RPMI8226 (cell line): ENCODE measurements around the gene XPNPEP3.
"Not testable (repeated sequence)": the region's sequence is repeated elsewhere in the genome, so short reads cannot be mapped to it uniquely, and the experiment has no call there.

ENCODE experiments used
- DNase-seq: peaks from one replicate; pipeline ENCODE4 v3.0.0-alpha.2; 2015

XPNPEP3 gene

GRCh38 chr22:40856513-40857308 is at the start of gene XPNPEP3, which contains the start of gene ST13:
Gene XPNPEP3, plus strand, starts transcription at chr22:40857148. Its CDS starts 34 bp downstream, at chr22:40857182.
Gene ST13, minus strand, starts transcription at chr22:40856639. Its CDS starts 99 bp downstream, at chr22:40856540.
- DNase-seq, result peak; percentile 97

- no peak for DNase-seq
Observed at GRCh38 chr22:40808018-40808841, 48.7 kb upstream of the XPNPEP3 start.

DNA sequence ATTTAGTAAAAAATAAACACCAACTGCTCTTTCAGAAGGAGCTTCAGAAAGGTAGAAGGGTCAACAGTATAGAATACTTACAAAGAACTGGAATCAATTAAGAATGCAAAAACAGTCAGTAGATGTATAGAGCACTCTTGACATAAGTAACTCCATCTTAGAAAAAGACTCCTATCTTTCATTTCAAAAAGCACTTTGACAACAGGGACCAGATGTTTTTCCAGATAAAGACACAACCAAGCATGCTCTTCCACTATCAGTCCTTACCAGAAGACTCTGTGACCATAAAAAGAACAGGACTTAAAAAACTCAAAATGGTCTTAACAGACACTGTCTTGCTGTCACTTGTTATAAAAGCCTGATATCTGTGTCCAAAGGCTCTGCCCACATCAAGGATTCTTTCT is 43.0 kb upstream of the XPNPEP3 start:
- DNase-seq, result no peak

GRCh38 chr22:40817737-40818136 is 39.2 kb upstream of the XPNPEP3 start:
- DNase-seq, result peak; percentile 74

DNA sequence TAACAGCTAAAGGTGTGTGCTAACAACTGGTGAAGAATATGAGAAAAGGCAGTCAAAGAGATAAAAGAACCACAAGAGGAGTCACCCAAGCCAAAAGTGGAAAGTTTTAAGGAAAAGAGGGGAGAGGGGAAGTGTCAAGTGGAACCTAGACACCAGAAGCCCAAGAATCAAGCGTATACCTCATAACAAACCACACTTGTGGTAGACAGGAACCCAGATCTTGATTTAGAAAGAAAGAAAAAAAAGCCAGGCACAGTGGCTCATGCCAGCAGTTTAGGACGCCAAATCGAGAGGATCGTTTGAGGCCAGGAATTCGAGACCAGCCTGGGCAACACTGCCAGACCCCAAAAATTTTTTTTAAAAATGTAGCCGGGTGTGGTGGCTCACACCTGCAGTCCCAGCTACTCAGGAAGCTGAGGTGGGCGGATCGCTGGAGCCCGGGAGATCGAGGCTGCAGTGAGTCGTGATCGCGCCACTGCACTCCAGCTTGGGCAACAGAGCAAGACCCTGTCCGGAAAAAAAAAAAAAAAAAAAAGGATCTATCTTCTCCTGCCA is 38.7 kb upstream of the XPNPEP3 start:
- no peak for DNase-seq

- peak; percentile 93 for DNase-seq
Observed at GRCh38 chr22:40818747-40819598, 38.0 kb upstream of the XPNPEP3 start, which contains the start of gene SLC25A17. Gene SLC25A17, minus strand, starts transcription at chr22:40819346. Its CDS starts 98 bp downstream, at chr22:40819248.

DNA sequence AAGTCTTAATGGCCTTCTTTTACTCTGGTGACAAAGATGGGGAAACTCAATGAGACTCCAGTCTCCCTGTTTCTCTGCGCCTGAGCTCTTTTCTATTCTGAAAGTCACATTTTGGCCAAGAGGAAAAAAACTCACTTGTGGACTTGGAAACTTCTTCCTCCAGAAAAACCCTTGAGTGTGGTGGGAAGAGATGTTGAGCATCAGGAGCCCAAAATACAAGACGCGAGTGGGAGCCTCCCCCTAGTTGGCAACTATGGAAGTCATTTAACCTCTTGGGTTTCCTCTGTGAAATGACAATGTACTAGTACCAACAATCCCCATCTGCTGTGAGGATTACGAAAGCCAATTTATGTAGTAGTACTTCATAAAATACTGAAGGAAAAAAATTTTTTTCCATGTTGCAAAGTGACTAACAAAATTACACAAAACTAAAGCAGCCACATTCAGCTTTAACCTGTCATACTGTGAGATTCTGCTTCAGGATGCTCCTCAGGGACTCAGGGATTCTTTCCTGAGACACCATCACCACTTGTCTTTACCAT is 37.3 kb upstream of the XPNPEP3 start:
- DNase-seq, result peak; percentile 8

- DNase-seq, result no peak
Observed at GRCh38 chr22:40823426-40823825, 33.5 kb upstream of the XPNPEP3 start.

GRCh38 chr22:40826292-40826691 is 30.7 kb upstream of the XPNPEP3 start:
- DNase-seq, result not testable (repeated sequence)

- DNase-seq, result no peak
Observed at GRCh38 chr22:40826984-40827741, 29.8 kb upstream of the XPNPEP3 start.

DNA sequence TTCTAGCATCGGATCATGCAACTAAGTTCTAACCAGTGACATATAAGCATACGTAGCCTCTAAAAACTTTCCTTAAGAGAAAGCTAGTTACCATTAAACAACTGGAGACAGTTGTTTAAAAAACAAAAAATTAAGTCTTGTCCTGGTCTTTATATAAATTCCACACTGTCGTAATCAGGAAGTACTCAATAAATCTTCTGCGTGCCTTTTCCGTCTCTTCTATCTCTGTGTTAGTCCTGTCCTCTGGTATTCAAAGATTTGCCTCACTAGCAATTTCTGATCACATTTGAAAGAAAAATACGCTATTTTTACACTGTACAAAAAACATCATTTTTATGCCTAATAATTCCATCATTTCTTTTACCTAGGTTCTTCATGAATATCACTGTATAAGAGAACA is 27.8 kb upstream of the XPNPEP3 start:
- DNase-seq, result no peak

GRCh38 chr22:40834619-40835018 is 22.3 kb upstream of the XPNPEP3 start:
- DNase-seq, result no peak

DNA sequence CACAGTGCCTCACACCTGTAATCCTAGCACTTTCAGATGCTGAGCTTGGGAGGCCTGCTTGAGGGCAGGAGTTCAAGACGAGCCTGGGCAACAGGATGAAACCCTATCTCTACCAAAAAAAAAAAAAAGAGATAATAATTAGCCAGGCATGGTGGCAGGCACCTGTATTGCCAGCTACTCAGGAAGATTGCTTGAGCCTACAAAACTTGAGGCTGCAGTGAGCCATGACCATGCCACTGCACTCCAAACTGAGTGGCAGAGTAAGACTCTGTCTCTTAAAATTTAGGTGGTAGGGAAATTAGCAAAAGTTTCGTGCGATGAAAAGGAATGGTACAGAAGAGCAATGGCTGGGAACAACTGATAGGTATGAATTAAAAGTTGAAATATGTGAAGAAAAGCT is 18.5 kb upstream of the XPNPEP3 start:
- peak; percentile 14 for DNase-seq

GRCh38 chr22:40844951-40845350 is 12.0 kb upstream of the XPNPEP3 start:
- no peak for DNase-seq

DNA sequence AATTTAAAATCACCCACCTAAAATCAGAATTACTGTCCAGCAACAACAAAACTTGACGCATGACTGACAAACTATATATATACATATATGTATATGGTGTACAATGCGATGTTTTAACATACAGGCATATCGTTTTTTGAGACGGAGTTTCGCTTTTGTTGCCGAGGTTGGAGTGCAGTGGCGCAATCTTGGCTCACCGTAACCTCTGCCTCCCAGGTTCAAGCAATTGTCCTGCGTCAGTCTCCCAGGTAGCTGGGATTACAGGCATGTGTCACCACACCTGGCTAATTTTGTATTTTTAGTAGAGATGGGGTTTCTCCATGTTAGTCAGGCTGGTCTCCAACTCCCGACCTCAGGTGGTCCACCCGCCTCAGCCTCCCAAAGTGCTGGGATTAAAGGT is 11.1 kb upstream of the XPNPEP3 start:
- DNase-seq, result not testable (repeated sequence)

DNA sequence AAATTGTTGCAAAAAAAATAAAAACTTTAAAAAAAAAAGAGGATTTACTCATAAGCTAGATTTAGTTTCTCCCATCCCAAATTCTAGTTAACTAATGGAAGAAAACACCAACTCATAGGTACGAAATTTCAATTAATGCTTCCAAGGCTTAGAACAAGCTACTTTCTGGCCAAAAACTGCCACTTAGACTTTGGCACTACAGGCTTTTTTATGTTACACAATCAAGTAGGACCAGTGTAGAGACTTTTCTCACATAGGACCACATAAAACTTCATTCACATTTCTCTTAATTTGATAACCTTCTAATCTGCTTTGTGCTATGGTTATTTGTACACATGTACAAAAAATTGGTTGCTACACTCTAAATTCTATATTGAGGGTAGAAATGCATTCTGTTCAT is 3.6 kb upstream of the XPNPEP3 start:
- no peak for DNase-seq

DNA sequence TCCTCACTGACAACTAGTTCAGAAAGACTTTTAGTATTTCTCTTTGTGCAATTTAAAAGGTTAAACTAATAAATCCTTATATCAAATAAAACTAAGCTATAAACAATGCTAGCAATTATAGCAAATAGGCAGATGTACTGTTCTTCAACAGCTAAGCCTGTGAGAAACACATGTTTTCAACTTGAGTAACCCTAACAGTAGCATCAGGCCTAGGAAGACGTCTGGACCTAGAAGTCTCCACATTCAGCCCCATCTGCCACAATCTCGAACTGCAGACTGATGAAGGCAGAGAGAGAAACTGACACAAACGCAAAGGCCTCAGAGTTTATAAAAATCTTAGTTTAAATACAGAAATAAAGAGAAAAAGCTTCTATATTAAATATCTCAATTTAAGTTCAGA is 3.0 kb upstream of the XPNPEP3 start:
- DNase-seq, result no peak

DNA sequence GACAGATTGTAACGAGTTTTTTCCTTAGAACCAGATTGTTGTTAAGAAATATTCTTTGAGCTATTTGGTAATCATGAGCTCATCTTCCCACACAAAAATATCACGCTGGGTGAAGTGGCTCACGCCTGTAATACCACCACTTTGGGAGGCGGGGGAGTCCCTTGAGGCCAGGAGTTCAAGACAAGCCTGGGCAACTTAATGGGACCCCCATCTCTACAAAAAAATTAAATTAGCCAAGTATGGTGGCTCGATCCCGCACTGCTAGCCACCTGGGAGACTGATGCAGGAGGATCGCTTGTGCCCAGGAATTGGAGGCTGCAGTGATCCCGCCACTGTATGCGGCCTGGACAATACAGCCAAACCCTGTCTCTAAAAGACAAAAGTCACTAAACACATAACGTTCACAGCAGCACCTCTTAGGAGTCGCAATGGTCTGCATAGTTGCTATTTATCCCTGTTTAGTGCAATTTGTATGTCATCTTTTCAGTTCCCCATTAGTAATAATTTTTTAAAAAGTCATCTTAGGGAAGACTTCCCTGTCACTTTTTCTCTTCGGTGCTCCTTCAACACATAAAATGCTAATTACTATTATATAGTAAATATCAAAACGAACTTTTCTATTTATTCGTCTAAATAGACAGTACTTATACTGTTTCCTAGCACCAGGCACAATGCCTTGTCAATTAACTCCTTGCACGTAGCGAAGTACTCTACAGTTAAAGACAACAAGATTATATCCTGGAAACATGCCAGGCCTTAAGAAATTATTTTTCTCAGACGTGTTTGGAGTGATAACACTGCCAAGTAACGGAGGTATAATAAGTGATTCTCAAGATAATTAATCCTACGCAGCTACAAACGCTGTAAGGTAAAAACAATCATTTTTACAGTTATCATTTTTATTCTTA is 1.6 kb upstream of the XPNPEP3 start:
- DNase-seq, result peak; percentile 20

- peak; percentile 43 for DNase-seq
Observed at GRCh38 chr22:40855979-40856512, 902 bp upstream of the XPNPEP3 start.

DNA sequence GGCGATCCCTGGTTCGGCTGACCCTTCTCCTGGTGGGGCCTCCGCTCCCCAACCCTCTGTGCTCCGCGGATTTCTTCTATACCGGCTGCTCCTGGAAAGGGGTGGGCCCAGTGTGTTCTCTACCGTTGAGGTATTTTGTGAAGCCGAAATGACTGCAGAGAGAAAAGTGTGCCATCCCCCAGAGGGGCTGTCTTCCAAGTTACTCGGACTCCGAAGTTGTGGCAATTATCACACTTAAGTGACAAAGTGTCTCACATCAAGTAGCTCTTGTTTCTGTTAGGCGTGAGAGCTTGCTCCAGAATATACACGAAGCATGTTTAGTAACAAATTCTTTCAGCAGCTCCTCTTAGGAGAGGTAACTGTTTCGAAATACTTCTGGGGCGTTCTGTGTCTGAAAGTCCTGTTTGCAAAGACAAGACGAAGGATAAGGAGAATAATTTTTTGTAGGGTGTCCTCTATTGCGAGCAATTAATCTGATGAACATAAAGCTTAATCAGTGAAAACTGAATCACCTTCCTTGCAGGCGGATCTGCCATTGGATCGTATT is 434 bp downstream of the XPNPEP3 start:
- DNase-seq, result no peak
